A549 (cell line): ENCODE measurements around the gene RHBDD2.

Experiments used
- CBX2 ChIP-seq: fragments of 200-600 bp; sonication (generic); IDR thresholded peaks from 2 replicates; pipeline ENCODE4 v1.6.1; 2016; ENCODE audit warnings: low read depth, mild to moderate bottlenecking, borderline replicate concordance
- EP300 ChIP-seq, 2 experiments: fragments of >200 bp; sonication (Bioruptor Twin); formaldehyde crosslinking; IDR thresholded peaks; 2 replicates in 1 of 2; 3 replicates in 1 of 2; pipeline ENCODE4 v1.6.1; 2016 to 2017
- HOXA7 ChIP-seq: fragments of 250-450 bp; sonication (Bioruptor Pico); IDR thresholded peaks from 2 replicates; pipeline ENCODE4 v1.5.0; 2020; ENCODE audit warnings: mild to moderate bottlenecking, moderate library complexity
- JUN ChIP-seq, 2 experiments: fragments of >200 bp; sonication (Bioruptor Twin); formaldehyde crosslinking; IDR thresholded peaks; 2 replicates in 1 of 2; 3 replicates in 1 of 2; pipeline ENCODE4 v1.6.1; 2016 to 2017
- RFX5 ChIP-seq: fragments of 450-650 bp; IDR thresholded peaks from 2 replicates; pipeline ENCODE4 v1.7.1; 2014; ENCODE audit warnings: antibody characterized with exemption, mild to moderate bottlenecking, moderate library complexity
- TF ChIP-seq, protein P1 (sequence below): fragments of >200 bp; sonication (Bioruptor Twin); formaldehyde crosslinking; IDR thresholded peaks from 3 replicates; pipeline ENCODE4 v1.5.1; 2016
- TF ChIP-seq, protein P2 (sequence below): fragments of 450-650 bp; IDR thresholded peaks from 2 replicates; pipeline ENCODE4 v1.6.1; 2014; ENCODE audit warnings: antibody characterized with exemption

DNA sequence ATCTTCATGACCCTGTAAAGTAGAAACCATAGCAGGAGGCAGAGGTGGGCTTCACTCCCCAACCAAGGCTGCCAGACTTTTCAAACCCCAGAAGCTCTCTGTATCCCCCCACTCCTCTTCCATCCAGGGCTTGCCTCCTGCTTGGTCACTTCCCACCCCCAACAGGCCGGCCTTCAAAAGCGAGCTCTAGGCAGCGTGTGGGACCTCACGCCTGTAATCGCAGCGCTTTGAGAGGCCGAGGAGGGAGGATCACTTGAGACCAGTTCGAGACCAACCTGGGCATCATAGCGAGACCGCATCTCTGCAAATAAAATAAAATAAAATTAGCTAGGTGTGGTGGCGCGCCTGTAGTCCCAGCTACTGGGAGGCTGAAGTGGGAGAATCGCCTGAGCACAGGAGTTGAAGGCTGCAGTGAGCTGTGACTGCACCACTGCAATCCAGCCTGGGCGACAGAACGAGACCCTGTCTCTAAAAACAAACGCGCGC, 35.4 kb downstream of the RHBDD2 start:
- TF ChIP-seq, protein P1, sequence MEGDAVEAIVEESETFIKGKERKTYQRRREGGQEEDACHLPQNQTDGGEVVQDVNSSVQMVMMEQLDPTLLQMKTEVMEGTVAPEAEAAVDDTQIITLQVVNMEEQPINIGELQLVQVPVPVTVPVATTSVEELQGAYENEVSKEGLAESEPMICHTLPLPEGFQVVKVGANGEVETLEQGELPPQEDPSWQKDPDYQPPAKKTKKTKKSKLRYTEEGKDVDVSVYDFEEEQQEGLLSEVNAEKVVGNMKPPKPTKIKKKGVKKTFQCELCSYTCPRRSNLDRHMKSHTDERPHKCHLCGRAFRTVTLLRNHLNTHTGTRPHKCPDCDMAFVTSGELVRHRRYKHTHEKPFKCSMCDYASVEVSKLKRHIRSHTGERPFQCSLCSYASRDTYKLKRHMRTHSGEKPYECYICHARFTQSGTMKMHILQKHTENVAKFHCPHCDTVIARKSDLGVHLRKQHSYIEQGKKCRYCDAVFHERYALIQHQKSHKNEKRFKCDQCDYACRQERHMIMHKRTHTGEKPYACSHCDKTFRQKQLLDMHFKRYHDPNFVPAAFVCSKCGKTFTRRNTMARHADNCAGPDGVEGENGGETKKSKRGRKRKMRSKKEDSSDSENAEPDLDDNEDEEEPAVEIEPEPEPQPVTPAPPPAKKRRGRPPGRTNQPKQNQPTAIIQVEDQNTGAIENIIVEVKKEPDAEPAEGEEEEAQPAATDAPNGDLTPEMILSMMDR = no peak
- TF ChIP-seq, protein P2, sequence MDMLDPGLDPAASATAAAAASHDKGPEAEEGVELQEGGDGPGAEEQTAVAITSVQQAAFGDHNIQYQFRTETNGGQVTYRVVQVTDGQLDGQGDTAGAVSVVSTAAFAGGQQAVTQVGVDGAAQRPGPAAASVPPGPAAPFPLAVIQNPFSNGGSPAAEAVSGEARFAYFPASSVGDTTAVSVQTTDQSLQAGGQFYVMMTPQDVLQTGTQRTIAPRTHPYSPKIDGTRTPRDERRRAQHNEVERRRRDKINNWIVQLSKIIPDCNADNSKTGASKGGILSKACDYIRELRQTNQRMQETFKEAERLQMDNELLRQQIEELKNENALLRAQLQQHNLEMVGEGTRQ = no peak
- TF ChIP-seq JUN (IDR thresholded peaks at IDR 0.05) (no peak), HOXA7 (CRISPR knock-in tag) (no peak), EP300 (IDR thresholded peaks at IDR 0.05) (no peak), CBX2 (no peak), RFX5 (no peak)
